SH-SY5Y (cell line): Measurements from ENCODE around the gene ZNF70.

Experiments used
- GATA2 ChIP-seq: IDR thresholded peaks from 2 replicates; pipeline ENCODE4 v1.6.1; 2011; ENCODE audit warnings: mild to moderate bottlenecking, low read depth, low read length
- GATA3 ChIP-seq: IDR thresholded peaks from 2 replicates; pipeline ENCODE4 v1.6.1; 2011; ENCODE audit warnings: low read depth, mild to moderate bottlenecking, low read length, moderate library complexity

DNA sequence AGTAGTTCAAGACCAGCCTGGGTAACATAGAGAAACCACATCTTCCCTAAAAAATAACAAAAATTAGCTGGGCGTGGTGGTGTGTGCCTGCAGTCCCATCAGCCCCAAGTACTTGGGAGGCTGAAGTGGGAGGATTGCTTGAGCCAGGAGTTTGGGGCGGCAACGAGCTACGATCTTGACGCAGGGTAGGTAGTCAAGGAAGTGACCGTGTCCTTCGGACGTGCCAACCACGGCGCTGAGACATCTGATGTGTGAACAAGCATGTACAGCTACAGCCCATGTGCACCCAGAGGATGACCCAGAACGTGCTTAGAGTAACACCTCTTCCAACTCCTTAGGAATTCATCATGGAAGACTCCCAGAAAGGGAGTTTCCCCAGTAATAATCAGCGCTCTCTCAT is 38.7 kb downstream of the ZNF70 start:
- TF ChIP-seq GATA3 (no peak), GATA2 (no peak)
